ENCODE measurements around the gene CTSA. TPM values are rescaled to one million over a fixed set of nuclear protein-coding genes. Genes with fewer than 3 reads are reported as not detected.

The CTSA gene
- total and polyA plus RNA-seq, 7 donors, result 41.3 to 59.8 (median 47.8) TPM

GRCh38 chr20:45892049-45892825 is 1.1 kb downstream of the CTSA start:
- peaks cover 2 to 67% of the 10 kb centered on the region in 2 donors for H3K36me3 ChIP-seq (ENCODE audit: insufficient read depth in 1 of 2, low read depth in 1 of 2)
- WGBS, 3 donors, result 82 to 86% (median 85%) methylated on average over 9 of the region's 9 CpGs
- peak overlapping the region; percentile 91 for H3K4me3 ChIP-seq
- no peak for DNase-seq
- no peaks in the 10 kb centered on the region for H3K9me3 ChIP-seq
- H3K27me3 ChIP-seq (ENCODE audit: insufficient read depth in 3 of 3, low read length in 2 of 3), result no peaks in the 10 kb centered on the region
- H3K27ac ChIP-seq, result peak overlapping the region; percentile 92
- no peak for TF ChIP-seq CTCF (IDR thresholded peaks at IDR 0.05)
- peaks cover 24% of the 10 kb centered on the region for H3K4me1 ChIP-seq
- intact Hi-C loops (cut with DNase I), result loop anchor here (5.0 kb wide), 4 partner anchors 40 to 95 kb away; partner anchors contain the start of gene PCIF1 (in 2 of the 2)
- peak in 3 of 4 donors; percentile 15 to 24 (median 16) for ATAC-seq

- Histone ChIP-seq H3K36me3 (ENCODE audit: insufficient read depth in 1 of 2, low read depth in 1 of 2) (peaks cover 2 to 67% of the 10 kb centered on the region in 2 donors), H3K9me3 (no peaks in the 10 kb centered on the region), H3K27ac (no peak overlapping the region), H3K4me3 (no peak overlapping the region), H3K27me3 (ENCODE audit: insufficient read depth in 3 of 3, low read length in 2 of 3) (no peaks in the 10 kb centered on the region), H3K4me1 (peaks cover 24% of the 10 kb centered on the region)
- WGBS, 3 donors, result 77 to 84% (median 77%) methylated on average over 4 of the region's 4 CpGs
- no peak for TF ChIP-seq CTCF (IDR thresholded peaks at IDR 0.05)
- intact Hi-C loops (cut with DNase I), result loop anchor here (5.0 kb wide), 4 partner anchors 39 to 96 kb away; partner anchors contain the start of gene PCIF1 (in 2 of the 2)
- DNase-seq (no peak), ATAC-seq (no peak)
Measured at GRCh38 chr20:45892828-45893500, 1.8 kb downstream of the CTSA start.

GRCh38 chr20:45893831-45894230 is 2.7 kb downstream of the CTSA start:
- H3K4me3 ChIP-seq, result no peak overlapping the region
- H3K36me3 ChIP-seq (ENCODE audit: insufficient read depth in 1 of 2, low read depth in 1 of 2), result peaks cover 2 to 67% of the 10 kb centered on the region in 2 donors
- intact Hi-C loops (cut with DNase I), result loop anchor here (5.0 kb wide), 4 partner anchors 38 to 97 kb away; partner anchors contain the start of gene PCIF1 (in 2 of the 2)
- WGBS, 3 donors, result 67 to 87% (median 77%) methylated on average over 4 of the region's 4 CpGs
- H3K27me3 ChIP-seq (ENCODE audit: insufficient read depth in 3 of 3, low read length in 2 of 3), result no peaks in the 10 kb centered on the region
- no peaks in the 10 kb centered on the region for H3K9me3 ChIP-seq
- peaks cover 18% of the 10 kb centered on the region for H3K4me1 ChIP-seq
- no peak for DNase-seq
- ATAC-seq, result no peak
- no peak for TF ChIP-seq CTCF (IDR thresholded peaks at IDR 0.05)
- H3K27ac ChIP-seq, result no peak overlapping the region

- peak in 1 of 2 donors; percentile 41 for DNase-seq
- Histone ChIP-seq H3K36me3 (ENCODE audit: insufficient read depth in 1 of 2, low read depth in 1 of 2) (peaks cover 5 to 75% of the 10 kb centered on the region in 2 donors), H3K4me1 (peaks cover 9% of the 10 kb centered on the region), H3K27ac (no peak overlapping the region), H3K4me3 (no peak overlapping the region), H3K27me3 (ENCODE audit: insufficient read depth in 3 of 3, low read length in 2 of 3) (no peaks in the 10 kb centered on the region), H3K9me3 (no peaks in the 10 kb centered on the region)
- WGBS, 3 donors, result 76 to 81% (median 79%) methylated on average over 12 of the region's 12 CpGs
- intact Hi-C loops (cut with DNase I), result loop anchor here (5.0 kb wide), 4 partner anchors 38 to 97 kb away; partner anchors contain the start of gene PCIF1 (in 2 of the 2)
- TF ChIP-seq CTCF (IDR thresholded peaks at IDR 0.05), result no peak
- no peak for ATAC-seq
Measured at GRCh38 chr20:45894797-45895196, 3.7 kb downstream of the CTSA start.
